ENCODE results near the gene FOXK1.

DNA sequence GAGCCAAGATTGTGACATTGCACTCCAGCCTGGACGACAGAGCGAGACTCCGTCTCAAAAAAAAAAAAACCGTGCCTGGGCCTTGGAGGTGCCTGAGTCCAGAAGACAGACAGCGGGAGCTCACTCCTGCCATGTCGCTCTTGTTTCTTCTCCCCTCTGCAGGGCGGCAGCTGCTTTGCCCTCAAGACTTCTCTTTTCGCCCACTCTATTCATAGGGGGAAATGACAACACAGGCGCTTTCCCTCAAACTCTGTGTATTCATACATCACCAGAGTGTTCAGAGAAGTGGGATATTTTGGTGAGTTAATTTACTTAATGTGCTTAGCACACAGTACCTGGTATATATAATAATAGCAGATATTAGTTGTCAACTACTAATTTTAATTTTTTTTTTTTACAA lies 44.5 kb downstream of the FOXK1 start:
- TF ChIP-seq, protein P1, sequence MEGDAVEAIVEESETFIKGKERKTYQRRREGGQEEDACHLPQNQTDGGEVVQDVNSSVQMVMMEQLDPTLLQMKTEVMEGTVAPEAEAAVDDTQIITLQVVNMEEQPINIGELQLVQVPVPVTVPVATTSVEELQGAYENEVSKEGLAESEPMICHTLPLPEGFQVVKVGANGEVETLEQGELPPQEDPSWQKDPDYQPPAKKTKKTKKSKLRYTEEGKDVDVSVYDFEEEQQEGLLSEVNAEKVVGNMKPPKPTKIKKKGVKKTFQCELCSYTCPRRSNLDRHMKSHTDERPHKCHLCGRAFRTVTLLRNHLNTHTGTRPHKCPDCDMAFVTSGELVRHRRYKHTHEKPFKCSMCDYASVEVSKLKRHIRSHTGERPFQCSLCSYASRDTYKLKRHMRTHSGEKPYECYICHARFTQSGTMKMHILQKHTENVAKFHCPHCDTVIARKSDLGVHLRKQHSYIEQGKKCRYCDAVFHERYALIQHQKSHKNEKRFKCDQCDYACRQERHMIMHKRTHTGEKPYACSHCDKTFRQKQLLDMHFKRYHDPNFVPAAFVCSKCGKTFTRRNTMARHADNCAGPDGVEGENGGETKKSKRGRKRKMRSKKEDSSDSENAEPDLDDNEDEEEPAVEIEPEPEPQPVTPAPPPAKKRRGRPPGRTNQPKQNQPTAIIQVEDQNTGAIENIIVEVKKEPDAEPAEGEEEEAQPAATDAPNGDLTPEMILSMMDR (IDR thresholded peaks at IDR 0.05): no peak
- no peak for TF ChIP-seq POLR2A (IDR thresholded peaks at IDR 0.05)

All from ovary (tissue), 3 donors.